ENCODE measurements around the gene HMCN1.
A peak's percentile ranks its signal among the peaks of the same experiment; 100 is the strongest.

HMCN1 gene

GRCh38 chr1:186215636-186216035, 481.4 kb downstream of the HMCN1 start:
- no peak for DNase-seq (ENCODE audit: insufficient read length, low spot score)
- FAIRE-seq = no peak

- FAIRE-seq = no peak
- DNase-seq (ENCODE audit: insufficient read length, low spot score) = no peak
These were observed 484.6 kb downstream of the HMCN1 start for GRCh38 chr1:186218654-186219352.

- DNase-seq (ENCODE audit: insufficient read length, low spot score) (no peak), FAIRE-seq (no peak)
These were observed 485.9 kb downstream of the HMCN1 start for GRCh38 chr1:186220067-186220466.

GRCh38 chr1:186220911-186221310, 486.7 kb downstream of the HMCN1 start:
- FAIRE-seq (no peak), DNase-seq (ENCODE audit: insufficient read length, low spot score) (no peak)

GRCh38 chr1:186225096-186225495, 490.9 kb downstream of the HMCN1 start:
- FAIRE-seq = no peak
- DNase-seq (ENCODE audit: insufficient read length, low spot score) = no peak

DNA sequence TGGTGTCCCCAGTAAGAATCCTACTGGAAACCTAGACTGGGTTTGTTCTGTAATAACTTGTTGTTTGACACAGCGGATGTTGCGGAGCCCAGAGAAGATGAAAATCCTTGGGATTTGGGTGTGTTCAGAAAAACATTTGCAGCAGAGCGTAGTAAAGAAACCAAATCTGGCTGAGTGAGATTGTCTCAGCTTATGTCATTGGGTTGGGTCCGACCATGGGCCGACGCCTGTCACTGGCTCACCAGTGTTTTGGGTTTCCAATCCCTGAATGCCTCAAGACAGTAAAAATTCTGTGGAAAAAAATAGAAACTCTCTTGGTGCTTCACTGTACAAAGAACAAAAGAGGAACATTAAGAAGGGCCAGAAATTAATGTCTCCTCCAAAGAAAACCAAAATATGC, 494.6 kb downstream of the HMCN1 start:
- DNase-seq (ENCODE audit: insufficient read length, low spot score) (no peak), FAIRE-seq (no peak)

DNA sequence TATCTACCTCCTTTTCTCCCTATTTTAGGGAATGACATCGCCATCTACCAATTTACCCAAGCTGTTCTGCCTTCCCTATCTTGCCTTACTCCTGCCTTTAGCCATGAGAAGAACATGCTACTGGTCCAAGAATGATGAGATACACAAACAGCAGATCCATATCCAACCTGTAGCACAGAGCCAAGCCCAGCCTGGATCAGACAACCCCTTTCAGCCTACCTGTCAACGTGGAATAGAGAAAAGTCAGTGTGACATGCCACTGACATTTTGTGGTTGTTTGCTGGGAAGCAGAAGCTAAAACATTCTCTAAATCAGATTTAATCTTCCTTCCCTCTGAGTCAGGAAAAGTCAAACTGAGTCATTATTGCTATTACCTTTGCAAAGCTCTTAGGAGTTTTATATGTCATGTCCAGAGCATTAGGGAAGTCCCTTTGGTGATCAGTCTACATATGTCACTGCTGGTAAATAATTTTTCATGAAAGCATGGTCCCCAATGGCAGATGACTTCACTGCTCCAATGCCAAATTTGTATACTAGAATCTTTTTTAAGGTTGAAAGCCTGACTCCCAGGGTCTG, 497.8 kb downstream of the HMCN1 start:
- no peak for FAIRE-seq
- DNase-seq (ENCODE audit: insufficient read length, low spot score) = no peak

GRCh38 chr1:186234976-186235686, 500.9 kb downstream of the HMCN1 start:
- no peak for DNase-seq (ENCODE audit: insufficient read length, low spot score)
- no peak for FAIRE-seq

GRCh38 chr1:186235696-186236095, 501.5 kb downstream of the HMCN1 start:
- no peak for FAIRE-seq
- DNase-seq (ENCODE audit: insufficient read length, low spot score) = no peak

GRCh38 chr1:186236921-186237320, 502.7 kb downstream of the HMCN1 start:
- FAIRE-seq = no peak

GRCh38 chr1:186239171-186239570, 505.0 kb downstream of the HMCN1 start:
- FAIRE-seq (no peak), DNase-seq (ENCODE audit: insufficient read length, low spot score) (no peak)

More at GRCh38 chr1:186236921-186237320, 502.7 kb downstream of the HMCN1 start:
- peak; percentile 64 for DNase-seq (ENCODE audit: insufficient read length, low spot score)

DNA sequence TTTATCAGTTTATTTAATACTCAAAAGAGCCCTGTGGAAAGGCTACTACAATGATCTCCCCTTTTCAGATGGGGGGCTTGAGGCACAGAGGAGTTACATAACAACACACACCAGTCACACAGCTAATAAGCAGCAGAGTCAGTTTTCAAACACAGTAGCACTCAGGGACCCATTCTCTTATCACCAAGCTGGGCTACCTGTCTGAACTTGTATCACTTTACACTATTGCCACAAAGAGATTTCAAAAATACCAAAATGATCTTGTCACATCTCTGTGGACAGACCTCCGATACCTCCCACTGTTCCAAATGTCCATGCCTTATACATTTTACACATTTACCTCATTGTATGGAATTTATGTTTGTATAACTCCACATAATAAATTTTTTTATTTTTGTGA, 506.2 kb downstream of the HMCN1 start:
- FAIRE-seq = no peak
- no peak for DNase-seq (ENCODE audit: insufficient read length, low spot score)

Measured in HTR-8/SVneo (cell line).